Measurements from ENCODE around the gene TMUB2.

Gene TMUB2

GRCh38 chr17:44202756-44203155, 16.0 kb downstream of the TMUB2 start:
- DNase-seq (ENCODE audit: low read depth) = no peak

DNA sequence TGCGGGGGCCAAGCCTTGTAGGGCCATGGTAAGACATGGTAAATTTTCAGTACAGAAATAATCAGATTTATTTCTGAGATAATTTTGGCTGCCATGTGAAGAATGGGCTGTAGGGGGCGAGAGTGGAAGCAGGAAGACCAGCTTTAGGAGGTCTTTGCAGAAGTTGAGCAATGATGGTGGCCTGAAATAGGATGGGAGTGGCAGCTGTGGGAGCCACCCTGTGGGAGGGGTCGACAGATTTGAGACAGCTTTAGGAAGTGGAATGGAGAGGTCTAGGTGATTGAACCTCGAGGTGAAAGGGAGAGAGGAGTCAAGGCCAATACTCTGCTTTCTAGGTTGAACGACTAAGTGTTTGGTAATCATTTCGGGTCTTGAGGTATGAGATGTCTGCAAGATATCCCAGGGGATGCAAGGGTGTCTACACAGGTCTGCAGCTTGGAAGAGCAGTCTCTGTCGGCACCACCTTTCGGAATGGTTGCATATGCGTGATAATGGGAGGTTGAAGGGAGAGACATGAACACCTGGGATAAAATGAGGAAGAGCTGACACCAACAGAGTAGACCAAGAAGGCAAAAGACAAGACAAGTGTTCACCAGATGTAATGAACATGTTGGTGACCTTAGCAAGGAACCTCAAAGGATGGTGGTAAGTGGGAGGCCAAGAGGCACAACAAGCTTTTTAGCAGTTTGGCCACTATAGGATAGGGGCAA, 17.1 kb downstream of the TMUB2 start:
- no peak for DNase-seq (ENCODE audit: low read depth)

DNA sequence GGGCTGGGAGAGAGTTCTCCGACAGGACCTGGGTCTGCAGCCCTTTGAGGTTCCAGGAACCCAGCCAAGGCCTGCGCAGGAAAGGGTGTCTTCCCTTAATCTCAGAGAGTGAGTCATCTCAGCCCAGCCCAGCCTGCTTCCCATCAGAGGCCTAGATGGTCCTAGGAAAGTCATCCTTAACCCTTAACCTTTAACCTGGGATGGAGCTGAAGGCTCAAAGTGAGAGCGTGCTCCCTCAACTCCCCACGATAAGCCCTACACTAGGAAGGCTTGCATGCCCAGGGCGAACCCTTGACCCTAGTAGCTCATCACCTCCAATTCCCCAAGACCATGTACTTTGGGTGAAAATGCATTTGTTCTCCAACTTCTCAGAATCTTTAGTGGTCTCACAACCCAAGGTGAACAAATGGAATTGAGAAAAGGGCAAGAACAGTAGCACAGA, 17.7 kb downstream of the TMUB2 start:
- DNase-seq (ENCODE audit: low read depth) = no peak

DNA sequence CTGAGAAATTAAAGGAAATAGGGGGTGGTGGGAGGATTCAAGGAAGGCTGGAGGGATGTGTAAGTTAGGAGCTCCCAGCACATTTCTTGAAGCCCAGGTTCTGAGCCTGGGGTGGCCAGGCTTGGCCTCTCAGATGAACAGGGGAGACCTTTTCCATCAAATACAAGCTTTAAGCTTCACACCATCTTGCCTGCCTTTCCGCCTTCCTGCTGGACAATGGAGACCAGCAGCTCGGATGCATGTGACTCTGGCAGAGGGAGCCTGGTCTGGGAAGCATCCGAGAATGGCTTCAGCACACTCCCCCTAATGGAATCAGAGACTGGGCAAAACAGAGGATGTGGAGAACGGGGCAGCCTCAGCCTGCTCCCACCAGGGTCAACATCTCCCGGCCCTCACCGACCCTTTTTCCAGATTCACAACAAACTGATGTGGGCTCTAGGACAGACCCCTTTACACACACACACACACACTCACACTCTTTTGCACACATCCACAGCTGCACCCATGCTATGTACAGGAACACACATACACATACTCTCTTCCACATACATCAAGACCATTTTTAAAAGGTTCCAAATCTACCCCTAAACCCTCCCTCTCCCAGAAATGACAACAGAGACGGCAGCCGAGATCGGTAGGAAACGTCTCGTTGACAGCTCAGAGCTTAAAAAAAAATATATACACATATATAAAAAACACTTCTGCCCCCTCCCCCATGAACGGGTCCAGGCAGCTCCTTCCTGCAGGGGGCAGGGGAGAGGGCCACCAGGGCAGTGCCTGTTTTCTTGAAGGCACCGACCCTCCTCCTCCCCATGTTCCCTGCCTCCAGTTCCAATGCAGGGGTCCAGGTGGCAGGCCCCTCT, 19.4 kb downstream of the TMUB2 start:
- DNase-seq (ENCODE audit: low read depth) = no peak

DNA sequence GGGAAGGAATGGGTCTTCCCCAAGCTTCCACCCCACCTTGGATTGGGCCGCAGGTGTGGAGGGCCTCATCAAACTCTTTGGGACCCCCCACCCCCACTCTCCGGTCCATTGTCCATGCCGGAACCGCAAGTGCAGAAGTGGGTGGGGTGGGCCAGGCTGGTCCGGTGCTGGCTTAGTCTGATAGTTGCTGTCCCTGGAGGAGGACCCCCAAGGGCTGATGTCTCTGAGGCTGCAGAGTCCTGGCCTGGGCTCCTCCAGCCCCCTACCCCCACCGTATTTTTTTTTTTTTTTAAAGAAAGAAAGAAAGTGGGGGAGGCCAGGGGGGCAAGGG, 20.0 kb downstream of the TMUB2 start:
- DNase-seq (ENCODE audit: low read depth) = no peak

DNA sequence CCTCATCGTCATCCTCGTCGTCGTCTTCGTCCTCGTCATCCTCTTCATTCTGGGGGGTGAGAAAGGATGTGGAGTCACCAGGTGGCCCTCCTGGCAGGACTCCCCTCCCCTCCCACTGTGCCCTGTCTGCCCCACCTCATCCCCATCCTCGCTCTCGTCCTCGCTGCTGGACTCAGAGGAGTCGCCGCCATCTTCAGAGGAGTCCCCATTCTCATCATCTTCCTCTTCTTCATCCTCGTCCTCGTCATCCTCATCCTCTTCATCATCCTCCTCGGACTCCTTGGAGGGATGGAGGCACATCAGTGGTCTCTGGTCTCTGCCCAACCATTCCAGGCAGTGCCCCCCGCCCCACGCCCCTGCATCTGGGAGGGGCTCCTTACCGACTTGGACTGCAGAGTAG, 20.5 kb downstream of the TMUB2 start:
- DNase-seq (ENCODE audit: low read depth) = no peak

DNA sequence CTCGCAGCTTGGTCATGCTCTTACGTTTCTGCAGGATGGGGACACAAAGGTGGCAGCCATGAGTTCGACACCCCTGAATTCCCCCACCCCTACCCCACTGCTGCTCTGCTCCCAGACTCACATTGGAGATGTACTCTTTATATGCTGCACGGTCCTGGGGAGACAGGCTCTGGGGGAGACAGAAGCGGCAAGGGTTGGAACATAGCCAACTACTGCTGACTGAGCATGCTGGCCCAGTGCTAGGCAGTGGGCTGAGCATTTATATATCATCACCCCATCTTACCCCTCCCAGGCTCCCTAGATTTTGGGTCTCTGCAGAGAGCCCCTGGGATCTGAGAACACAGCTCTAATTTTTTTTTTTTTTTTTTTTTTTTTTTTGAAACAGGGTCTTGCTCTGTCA, 21.0 kb downstream of the TMUB2 start:
- no peak for DNase-seq (ENCODE audit: low read depth)

- DNase-seq (ENCODE audit: low read depth) = no peak
Observed at GRCh38 chr17:44209786-44210341, 23.1 kb downstream of the TMUB2 start.

DNA sequence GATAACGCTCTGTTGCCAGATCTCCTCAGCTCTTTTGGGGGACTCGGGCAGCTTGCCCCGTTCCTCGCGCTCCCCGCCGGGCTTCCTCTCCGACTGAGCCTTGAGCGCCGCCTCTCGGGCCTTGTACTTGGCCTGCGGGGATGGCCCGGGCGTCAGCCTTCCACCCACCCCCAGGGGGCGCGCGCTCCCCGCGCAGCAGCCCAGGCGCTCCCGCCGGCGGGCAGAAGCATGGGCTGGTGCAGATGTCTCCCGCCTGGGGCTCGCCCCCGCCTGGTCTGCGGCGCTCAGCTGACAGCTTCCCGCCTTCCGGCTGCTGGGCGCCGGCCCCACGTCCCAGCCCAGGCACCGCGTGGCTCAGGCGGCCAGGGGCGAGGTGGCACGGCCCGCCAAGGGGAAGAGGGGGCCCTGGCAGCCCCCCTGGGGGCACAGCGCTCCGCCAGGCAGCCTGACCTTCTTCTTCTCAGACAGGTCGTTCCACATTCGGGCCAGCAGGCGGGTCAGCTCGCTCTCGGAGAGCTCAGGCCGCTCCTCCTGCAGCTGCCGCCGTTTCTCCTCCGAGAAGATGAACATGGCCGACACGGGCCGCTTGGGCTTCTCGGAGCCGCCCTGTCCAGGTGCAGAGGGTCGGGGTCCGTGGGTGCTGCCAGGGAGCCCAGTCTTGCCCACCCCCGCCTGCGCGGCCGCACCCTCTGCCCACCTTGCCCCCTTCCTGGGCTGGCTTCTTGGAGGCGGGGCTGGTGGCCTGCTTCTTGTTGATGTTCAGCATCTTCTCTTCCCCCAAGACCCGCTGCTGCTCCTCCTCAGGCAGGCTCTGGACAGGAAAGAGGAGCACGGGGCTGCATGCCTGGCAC, 23.8 kb downstream of the TMUB2 start:
- DNase-seq (ENCODE audit: low read depth) = peak; percentile 83

GRCh38 chr17:44211281-44212265, 24.8 kb downstream of the TMUB2 start:
- DNase-seq (ENCODE audit: low read depth) = no peak

DNA sequence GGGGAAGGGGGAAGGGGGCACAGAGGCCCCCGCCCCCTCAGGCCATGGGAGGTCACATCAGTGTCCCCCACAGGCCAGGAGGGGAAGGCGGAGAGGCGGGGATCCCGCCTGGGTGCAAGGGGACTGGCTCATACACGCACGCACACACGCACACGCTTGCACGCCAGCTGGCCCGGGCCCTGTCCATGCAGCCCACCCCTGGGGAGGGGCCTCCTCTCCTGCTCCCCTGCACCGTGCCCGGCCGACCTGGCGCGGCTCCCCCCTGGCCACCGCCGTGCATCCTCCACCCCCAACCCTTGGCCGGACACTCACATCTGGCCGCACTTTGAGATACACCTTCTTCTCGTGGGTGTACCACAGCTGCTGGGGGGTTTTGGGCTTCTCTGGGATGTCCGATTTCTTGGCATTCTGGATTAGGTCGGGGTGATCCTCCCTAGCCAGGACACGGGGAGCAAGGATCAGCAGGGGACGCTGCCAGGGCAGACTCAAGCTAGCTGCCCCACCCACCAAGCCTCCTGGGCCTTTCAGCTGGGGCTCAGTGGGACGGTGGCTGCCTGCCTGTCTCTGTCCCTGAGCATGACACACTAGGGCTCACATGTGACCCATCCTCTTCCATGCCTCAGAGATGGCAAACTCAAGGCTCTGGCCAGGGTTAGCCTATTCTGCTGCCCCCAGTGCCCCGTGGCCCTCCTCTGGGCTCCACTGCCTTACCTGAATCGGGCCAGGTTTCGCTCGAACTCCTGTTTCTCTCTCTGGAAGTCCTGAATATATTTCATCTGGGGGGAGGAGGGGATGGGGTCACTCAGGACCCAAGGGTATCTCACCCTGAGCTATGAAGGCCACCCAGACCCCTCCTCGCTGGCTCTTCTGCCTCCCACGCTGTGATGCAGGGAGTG, 26.0 kb downstream of the TMUB2 start:
- no peak for DNase-seq (ENCODE audit: low read depth)

GRCh38 chr17:44213403-44214229, 26.8 kb downstream of the TMUB2 start:
- no peak for DNase-seq (ENCODE audit: low read depth)

- DNase-seq (ENCODE audit: low read depth) = no peak
Observed at GRCh38 chr17:44214230-44214494, 27.4 kb downstream of the TMUB2 start.

DNA sequence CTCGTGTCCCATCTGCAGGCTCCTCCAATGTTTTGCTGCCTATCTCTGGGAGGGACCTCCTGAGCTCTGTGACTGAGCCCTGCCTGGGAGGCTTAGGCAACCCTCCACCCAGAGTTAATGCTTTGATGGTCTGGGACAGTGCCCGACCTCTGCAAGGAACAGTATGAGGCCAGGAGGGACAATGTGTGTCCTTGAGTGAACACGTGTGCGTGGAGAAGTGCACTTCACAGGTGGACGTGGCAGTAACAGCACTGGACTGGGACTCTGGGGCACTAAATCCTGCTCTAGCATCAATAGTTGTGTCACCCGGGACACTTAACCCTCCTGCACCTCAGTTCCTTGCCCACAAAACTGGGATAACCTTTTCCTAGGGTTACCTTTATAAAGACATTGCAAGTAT, 28.1 kb downstream of the TMUB2 start:
- no peak for DNase-seq (ENCODE audit: low read depth)

DNA sequence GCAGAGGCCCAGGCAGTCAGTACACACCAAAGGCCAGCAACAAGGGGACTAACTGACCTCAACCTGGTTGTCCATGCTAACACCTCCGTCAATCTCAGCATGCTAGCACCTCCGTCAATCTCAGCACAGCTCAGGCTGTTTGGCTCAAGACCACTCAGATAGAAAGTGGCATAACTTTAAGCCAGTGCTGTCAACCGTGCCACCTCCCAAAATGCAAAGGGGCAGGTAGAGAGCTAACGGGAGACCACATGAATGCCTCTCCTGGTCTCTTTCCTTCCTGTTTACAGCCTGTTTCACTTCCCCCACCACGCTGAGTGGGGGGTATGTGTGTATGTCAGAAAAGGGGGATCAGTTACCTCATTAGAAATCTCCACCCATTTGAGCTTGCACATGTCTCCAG, 29.4 kb downstream of the TMUB2 start:
- no peak for DNase-seq (ENCODE audit: low read depth)

- no peak for DNase-seq (ENCODE audit: low read depth)
Observed at GRCh38 chr17:44216694-44217093, 29.9 kb downstream of the TMUB2 start.

- DNase-seq (ENCODE audit: low read depth) = no peak
Observed at GRCh38 chr17:44217738-44218343, 31.1 kb downstream of the TMUB2 start.

- DNase-seq (ENCODE audit: low read depth) = peak; percentile 86
Observed at GRCh38 chr17:44218344-44219107, 31.8 kb downstream of the TMUB2 start.

Data from stimulated activated CD8-positive, alpha-beta memory T cell treated with anti-CD3 and anti-CD28 coated beads, Interleukin-12 subunit alpha, Interleukin-12 subunit beta, amount 100 ng/mL, for 4 hours (primary cell).